Liver (tissue), 9 donors: ENCODE data around the gene RD3L. TPM values are rescaled to one million over a fixed set of nuclear protein-coding genes. Genes with fewer than 3 reads are reported as not detected.

Experiments used
- DNase-seq: peaks from one replicate; pipeline ENCODE4 v3.0.0-alpha.2; 2017; ENCODE audit warnings: low spot score
- H3K27ac ChIP-seq, 2 donors: one replicate each; pipeline ENCODE4 v1.7.0; 2013; ENCODE audit warnings: inconsistent platforms in 2 of 2, low read length in 2 of 2, control low read depth in 1 of 2, low read depth in 1 of 2, mild to moderate bottlenecking in 1 of 2
- H3K27me3 ChIP-seq, 4 donors: one replicate each; pipeline versions ENCODE4 v1.6.1 to v1.7.0; 2013; ENCODE audit warnings: low read length in 3 of 4, inconsistent platforms in 1 of 4, mild to moderate bottlenecking in 1 of 4, moderate library complexity in 1 of 4; ENCODE audit not compliant: control insufficient read depth in 4 of 4, insufficient read depth in 4 of 4
- H3K36me3 ChIP-seq, 4 donors: one replicate each; pipeline versions ENCODE4 v1.6.1 to v1.7.0; 2013; ENCODE audit warnings: low read length in 3 of 4, mild to moderate bottlenecking in 3 of 4, low read depth in 1 of 4, moderate library complexity in 1 of 4; ENCODE audit not compliant: control insufficient read depth in 4 of 4, insufficient read depth in 3 of 4
- H3K4me1 ChIP-seq, 4 donors: one replicate each; pipeline versions ENCODE4 v1.6.1 to v1.7.0; 2013; ENCODE audit warnings: low read length in 3 of 4, mild to moderate bottlenecking in 3 of 4, moderate library complexity in 1 of 4; ENCODE audit not compliant: control insufficient read depth in 4 of 4, insufficient read depth in 4 of 4
- H3K4me3 ChIP-seq, 3 donors: one replicate each; pipeline versions ENCODE4 v1.6.1 to v1.7.0; 2013; ENCODE audit warnings: low read length in 3 of 3, control low read depth in 1 of 3, low read depth in 1 of 3, mild to moderate bottlenecking in 1 of 3
- H3K9ac ChIP-seq, 2 donors: one replicate each; pipeline ENCODE4 v1.7.0; 2013; ENCODE audit warnings: low read length in 2 of 2, mild to moderate bottlenecking in 2 of 2, moderate library complexity in 2 of 2, control low read depth in 1 of 2, low read depth in 1 of 2
- H3K9me3 ChIP-seq, 4 donors: one replicate each; pipeline versions ENCODE4 v1.6.1 to v1.7.0; 2013; ENCODE audit warnings: low read length in 3 of 4; ENCODE audit not compliant: control insufficient read depth in 4 of 4
- EGR1 ChIP-seq, 2 donors: IDR thresholded peaks; 2 replicates each; pipeline ENCODE4 v1.6.1; 2016 to 2018; ENCODE audit warnings: antibody characterized with exemption in 2 of 2, low read depth in 2 of 2
- FOXA1 ChIP-seq: IDR thresholded peaks from 2 replicates; pipeline ENCODE4 v1.6.1; 2016; ENCODE audit warnings: antibody characterized with exemption
- GABPA ChIP-seq, 2 donors: IDR thresholded peaks in 1 of 2; conservative IDR thresholded peaks in 1 of 2; 2 replicates each; pipeline ENCODE4 v1.6.1; 2016; ENCODE audit warnings: antibody characterized with exemption in 2 of 2, mild to moderate bottlenecking in 1 of 2, moderate library complexity in 1 of 2
- HNF4A ChIP-seq, 2 donors: conservative IDR thresholded peaks; 2 replicates each; pipeline ENCODE4 v1.6.1; 2016; ENCODE audit warnings: antibody characterized with exemption in 2 of 2, mild to moderate bottlenecking in 2 of 2
- HNF4G ChIP-seq: IDR thresholded peaks from 2 replicates; pipeline ENCODE4 v1.6.1; 2016; ENCODE audit warnings: antibody characterized with exemption
- JUND ChIP-seq, 2 donors: IDR thresholded peaks; 2 replicates each; pipeline ENCODE4 v1.6.1; 2016; ENCODE audit warnings: antibody characterized with exemption in 2 of 2
- NR2F2 ChIP-seq: IDR thresholded peaks from 2 replicates; pipeline ENCODE4 v1.6.1; 2016; ENCODE audit warnings: antibody characterized with exemption
- RAD21 ChIP-seq, 2 donors: IDR thresholded peaks; 2 replicates each; pipeline ENCODE4 v1.6.1; 2016; ENCODE audit warnings: antibody characterized with exemption in 2 of 2, mild to moderate bottlenecking in 2 of 2
- RXRA ChIP-seq, 2 donors: IDR thresholded peaks; 2 replicates each; pipeline ENCODE4 v1.6.1; 2017 to 2018; ENCODE audit warnings: antibody characterized with exemption in 2 of 2, mild to moderate bottlenecking in 1 of 2
- SP1 ChIP-seq: IDR thresholded peaks from 2 replicates; pipeline ENCODE4 v1.6.1; 2018; ENCODE audit warnings: antibody characterized with exemption, mild to moderate bottlenecking
- TAF1 ChIP-seq: conservative IDR thresholded peaks from 2 replicates; pipeline ENCODE4 v1.6.1; 2016; ENCODE audit warnings: antibody characterized with exemption, mild to moderate bottlenecking
- YY1 ChIP-seq: IDR thresholded peaks from 2 replicates; pipeline ENCODE4 v1.6.1; 2016; ENCODE audit warnings: antibody characterized with exemption, mild to moderate bottlenecking
- WGBS: extraction: QIAGEN DNeasy Blood & Tissue Kit; methylation state at CpG from one replicate; pipeline ENCODE4 v1.1.7; 2013; 5-methylcytosine and 5-hydroxymethylcytosine counted together
- polyA plus RNA-seq, 2 donors: library from polyadenylated mRNA; stranded (reverse) in 1 of 2; unstranded in 1 of 2; fragments of 200-250 nt in 1 of 2; fragments of >200 nt in 1 of 2; fragmentation: Nextera tagmentation in 1 of 2; extraction: Ambion mirVana in 1 of 2; gene quantifications; one replicate each; pipeline versions ENCODE4 v1.2.1 to v1.2.3, GENCODE V29; 2013 to 2015
- total RNA-seq, 2 donors: library from RNA; depleted of rRNA; stranded (reverse); fragments of >200 nt; gene quantifications; one replicate each; pipeline ENCODE4 v1.2.3, GENCODE V29; 2014
- TF ChIP-seq, protein P1 (sequence below): IDR thresholded peaks from 2 replicates; pipeline ENCODE4 v1.6.1; 2016; ENCODE audit warnings: antibody characterized with exemption
- TF ChIP-seq, protein P2 (sequence below): fragments of 150-350 bp; IDR thresholded peaks from 2 replicates; pipeline ENCODE4 v1.5.1; 2017; ENCODE audit warnings: improper control_type of control experiment, low read depth, low read length; ENCODE audit not compliant: missing input control
- TF ChIP-seq, protein P3 (sequence below): IDR thresholded peaks from 2 replicates; pipeline ENCODE4 v1.6.1; 2016; ENCODE audit warnings: antibody characterized with exemption
- TF ChIP-seq, protein P4 (sequence below): IDR thresholded peaks from 2 replicates; pipeline ENCODE4 v1.6.1; 2016; ENCODE audit warnings: antibody characterized with exemption
- TF ChIP-seq, protein P5 (sequence below): IDR thresholded peaks from 2 replicates; pipeline ENCODE4 v1.6.1; 2016; ENCODE audit warnings: antibody characterized with exemption, mild to moderate bottlenecking
- donor health status: healthy.
- donor health status: healthy.
- donor health status: healthy.
- donor health status: healthy.
- donor health status: healthy.

The RD3L gene
- total and polyA plus RNA-seq, 4 donors = 0.09 to 0.64 (median 0.19) TPM

DNA sequence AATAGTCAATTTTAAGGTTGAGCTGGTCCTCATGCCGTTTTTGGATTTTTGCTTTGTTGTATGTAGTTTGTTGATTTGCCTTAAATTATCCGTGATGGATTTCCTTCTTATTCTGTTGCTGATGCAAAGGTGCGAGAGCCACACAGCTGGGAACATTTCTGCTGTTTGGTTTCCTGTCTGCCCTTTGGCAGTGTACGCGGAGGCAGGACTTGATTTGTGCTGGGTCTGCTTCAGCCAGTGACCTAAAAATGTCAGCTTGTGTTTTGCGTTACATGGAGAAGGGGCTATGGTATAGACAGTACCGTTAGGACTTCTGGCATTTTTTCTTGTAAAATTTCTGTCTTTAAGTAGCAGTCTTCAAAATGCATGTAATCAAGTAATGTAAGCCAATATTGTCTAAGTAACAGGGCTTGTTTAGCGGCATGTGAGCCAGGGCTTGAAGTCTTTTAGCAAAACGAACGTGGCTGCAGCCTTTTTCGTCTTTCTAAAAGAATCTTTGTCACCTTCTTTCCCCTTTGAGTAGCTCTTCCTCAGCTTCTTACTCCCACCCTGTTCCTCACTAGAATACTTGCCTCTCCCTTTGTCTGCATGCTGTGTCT lies 18.2 kb upstream of the RD3L start:
- Histone ChIP-seq H3K27me3 (no peaks in the 10 kb centered on the region), H3K9me3 (no peaks in the 10 kb centered on the region), H3K27ac (no peak overlapping the region), H3K4me1 (no peaks in the 10 kb centered on the region), H3K4me3 (no peak overlapping the region), H3K9ac (no peak overlapping the region), H3K36me3 (no peaks in the 10 kb centered on the region)
- no peak for DNase-seq
- TF ChIP-seq EGR1 (IDR thresholded peaks at IDR 0.05; ENCODE audit: low read depth in 2 of 2) = no peak
- no peak for TF ChIP-seq TAF1
- no peak for TF ChIP-seq HNF4A (conservative IDR thresholded peaks at IDR 0.05)
- TF ChIP-seq FOXA1 = no peak
- TF ChIP-seq JUND (IDR thresholded peaks at IDR 0.05) = no peak
- TF ChIP-seq SP1 = no peak
- TF ChIP-seq, protein P1, sequence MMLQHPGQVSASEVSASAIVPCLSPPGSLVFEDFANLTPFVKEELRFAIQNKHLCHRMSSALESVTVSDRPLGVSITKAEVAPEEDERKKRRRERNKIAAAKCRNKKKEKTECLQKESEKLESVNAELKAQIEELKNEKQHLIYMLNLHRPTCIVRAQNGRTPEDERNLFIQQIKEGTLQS = no peak
- TF ChIP-seq, protein P2, sequence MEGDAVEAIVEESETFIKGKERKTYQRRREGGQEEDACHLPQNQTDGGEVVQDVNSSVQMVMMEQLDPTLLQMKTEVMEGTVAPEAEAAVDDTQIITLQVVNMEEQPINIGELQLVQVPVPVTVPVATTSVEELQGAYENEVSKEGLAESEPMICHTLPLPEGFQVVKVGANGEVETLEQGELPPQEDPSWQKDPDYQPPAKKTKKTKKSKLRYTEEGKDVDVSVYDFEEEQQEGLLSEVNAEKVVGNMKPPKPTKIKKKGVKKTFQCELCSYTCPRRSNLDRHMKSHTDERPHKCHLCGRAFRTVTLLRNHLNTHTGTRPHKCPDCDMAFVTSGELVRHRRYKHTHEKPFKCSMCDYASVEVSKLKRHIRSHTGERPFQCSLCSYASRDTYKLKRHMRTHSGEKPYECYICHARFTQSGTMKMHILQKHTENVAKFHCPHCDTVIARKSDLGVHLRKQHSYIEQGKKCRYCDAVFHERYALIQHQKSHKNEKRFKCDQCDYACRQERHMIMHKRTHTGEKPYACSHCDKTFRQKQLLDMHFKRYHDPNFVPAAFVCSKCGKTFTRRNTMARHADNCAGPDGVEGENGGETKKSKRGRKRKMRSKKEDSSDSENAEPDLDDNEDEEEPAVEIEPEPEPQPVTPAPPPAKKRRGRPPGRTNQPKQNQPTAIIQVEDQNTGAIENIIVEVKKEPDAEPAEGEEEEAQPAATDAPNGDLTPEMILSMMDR = no peak
- TF ChIP-seq, protein P3, sequence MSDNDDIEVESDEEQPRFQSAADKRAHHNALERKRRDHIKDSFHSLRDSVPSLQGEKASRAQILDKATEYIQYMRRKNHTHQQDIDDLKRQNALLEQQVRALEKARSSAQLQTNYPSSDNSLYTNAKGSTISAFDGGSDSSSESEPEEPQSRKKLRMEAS = no peak
- no peak for TF ChIP-seq RXRA (IDR thresholded peaks at IDR 0.05)
- 59% methylated on average over 11 of the region's 11 CpGs for WGBS

DNA sequence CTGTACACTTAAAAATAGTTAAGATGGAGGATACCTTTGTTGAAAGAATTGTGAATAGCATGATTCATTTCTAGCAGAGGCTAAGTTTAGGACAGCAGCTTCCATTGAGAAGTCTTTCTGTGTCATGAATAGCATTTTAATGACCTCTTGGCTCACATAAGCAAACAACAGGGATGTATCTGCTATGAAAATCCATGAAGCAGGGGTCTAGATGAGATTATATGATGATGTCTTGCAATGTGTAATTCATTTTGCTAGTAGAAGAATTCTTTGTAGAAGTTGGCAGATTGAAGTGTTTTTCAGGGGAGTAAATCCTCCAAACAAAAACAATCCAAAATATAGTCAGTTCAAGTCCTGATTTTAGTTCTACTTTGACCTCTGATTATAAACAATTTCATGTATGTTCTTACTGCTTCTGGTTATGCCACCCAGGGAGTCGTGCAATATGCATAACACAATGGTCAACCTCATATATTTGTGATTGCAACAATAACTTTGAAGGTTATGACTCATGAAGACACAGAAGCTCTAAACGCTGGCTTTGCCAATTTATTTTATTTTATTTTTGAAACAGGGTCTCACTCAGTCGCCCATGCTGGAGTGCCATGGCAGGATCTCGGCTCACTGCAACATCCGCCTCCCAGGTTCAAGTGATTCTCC lies 6.9 kb upstream of the RD3L start:
- Histone ChIP-seq H3K27me3 (peaks cover 0 to 3% (median 2%) of the 10 kb centered on the region in 4 donors), H3K27ac (no peak overlapping the region), H3K4me1 (no peaks in the 10 kb centered on the region), H3K9me3 (no peaks in the 10 kb centered on the region), H3K9ac (no peak overlapping the region), H3K4me3 (no peak overlapping the region), H3K36me3 (no peaks in the 10 kb centered on the region)
- no peak for TF ChIP-seq HNF4G
- TF ChIP-seq, protein P4, sequence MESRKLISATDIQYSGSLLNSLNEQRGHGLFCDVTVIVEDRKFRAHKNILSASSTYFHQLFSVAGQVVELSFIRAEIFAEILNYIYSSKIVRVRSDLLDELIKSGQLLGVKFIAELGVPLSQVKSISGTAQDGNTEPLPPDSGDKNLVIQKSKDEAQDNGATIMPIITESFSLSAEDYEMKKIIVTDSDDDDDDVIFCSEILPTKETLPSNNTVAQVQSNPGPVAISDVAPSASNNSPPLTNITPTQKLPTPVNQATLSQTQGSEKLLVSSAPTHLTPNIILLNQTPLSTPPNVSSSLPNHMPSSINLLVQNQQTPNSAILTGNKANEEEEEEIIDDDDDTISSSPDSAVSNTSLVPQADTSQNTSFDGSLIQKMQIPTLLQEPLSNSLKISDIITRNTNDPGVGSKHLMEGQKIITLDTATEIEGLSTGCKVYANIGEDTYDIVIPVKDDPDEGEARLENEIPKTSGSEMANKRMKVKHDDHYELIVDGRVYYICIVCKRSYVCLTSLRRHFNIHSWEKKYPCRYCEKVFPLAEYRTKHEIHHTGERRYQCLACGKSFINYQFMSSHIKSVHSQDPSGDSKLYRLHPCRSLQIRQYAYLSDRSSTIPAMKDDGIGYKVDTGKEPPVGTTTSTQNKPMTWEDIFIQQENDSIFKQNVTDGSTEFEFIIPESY = no peak
- TF ChIP-seq, protein P3 = no peak
- TF ChIP-seq GABPA (IDR thresholded peaks at IDR 0.05 in 1 of 2, conservative IDR thresholded peaks at IDR 0.05 in 1 of 2) = no peak
- TF ChIP-seq YY1 = no peak
- no peak for TF ChIP-seq HNF4A (conservative IDR thresholded peaks at IDR 0.05)
- TF ChIP-seq, protein P1 = no peak
- TF ChIP-seq, protein P2 = no peak
- no peak for TF ChIP-seq RXRA (IDR thresholded peaks at IDR 0.05)
- no peak for TF ChIP-seq RAD21 (IDR thresholded peaks at IDR 0.05)
- no peak for TF ChIP-seq SP1
- TF ChIP-seq, protein P5, sequence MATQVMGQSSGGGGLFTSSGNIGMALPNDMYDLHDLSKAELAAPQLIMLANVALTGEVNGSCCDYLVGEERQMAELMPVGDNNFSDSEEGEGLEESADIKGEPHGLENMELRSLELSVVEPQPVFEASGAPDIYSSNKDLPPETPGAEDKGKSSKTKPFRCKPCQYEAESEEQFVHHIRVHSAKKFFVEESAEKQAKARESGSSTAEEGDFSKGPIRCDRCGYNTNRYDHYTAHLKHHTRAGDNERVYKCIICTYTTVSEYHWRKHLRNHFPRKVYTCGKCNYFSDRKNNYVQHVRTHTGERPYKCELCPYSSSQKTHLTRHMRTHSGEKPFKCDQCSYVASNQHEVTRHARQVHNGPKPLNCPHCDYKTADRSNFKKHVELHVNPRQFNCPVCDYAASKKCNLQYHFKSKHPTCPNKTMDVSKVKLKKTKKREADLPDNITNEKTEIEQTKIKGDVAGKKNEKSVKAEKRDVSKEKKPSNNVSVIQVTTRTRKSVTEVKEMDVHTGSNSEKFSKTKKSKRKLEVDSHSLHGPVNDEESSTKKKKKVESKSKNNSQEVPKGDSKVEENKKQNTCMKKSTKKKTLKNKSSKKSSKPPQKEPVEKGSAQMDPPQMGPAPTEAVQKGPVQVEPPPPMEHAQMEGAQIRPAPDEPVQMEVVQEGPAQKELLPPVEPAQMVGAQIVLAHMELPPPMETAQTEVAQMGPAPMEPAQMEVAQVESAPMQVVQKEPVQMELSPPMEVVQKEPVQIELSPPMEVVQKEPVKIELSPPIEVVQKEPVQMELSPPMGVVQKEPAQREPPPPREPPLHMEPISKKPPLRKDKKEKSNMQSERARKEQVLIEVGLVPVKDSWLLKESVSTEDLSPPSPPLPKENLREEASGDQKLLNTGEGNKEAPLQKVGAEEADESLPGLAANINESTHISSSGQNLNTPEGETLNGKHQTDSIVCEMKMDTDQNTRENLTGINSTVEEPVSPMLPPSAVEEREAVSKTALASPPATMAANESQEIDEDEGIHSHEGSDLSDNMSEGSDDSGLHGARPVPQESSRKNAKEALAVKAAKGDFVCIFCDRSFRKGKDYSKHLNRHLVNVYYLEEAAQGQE = no peak
- TF ChIP-seq FOXA1 = no peak
- no peak for TF ChIP-seq TAF1
- no peak for TF ChIP-seq EGR1 (IDR thresholded peaks at IDR 0.05; ENCODE audit: low read depth in 2 of 2)
- TF ChIP-seq NR2F2 = no peak
- 72% methylated on average over 5 of the region's 5 CpGs for WGBS
- no peak for DNase-seq
